Fibroblast of gingiva (primary cell): ENCODE data around the gene KRT86.

ENCODE experiments used
- DNase-seq: peaks from one replicate; pipeline ENCODE4 v3.0.0-alpha.2; 2011; ENCODE audit warnings: low read depth

KRT86 gene

GRCh38 chr12:52274521-52275120, at the start of gene KRT86:
KRT86 (plus strand) TSS chr12:52274645; CDS start chr12:52301917, 27,272 bp downstream.
- no peak for DNase-seq

- DNase-seq: no peak
Measured at GRCh38 chr12:52225752-52226151, 48.7 kb upstream of the KRT86 start.

GRCh38 chr12:52226446-52226845, 48.0 kb upstream of the KRT86 start:
- no peak for DNase-seq

- no peak for DNase-seq
Measured at GRCh38 chr12:52227606-52228166, 46.8 kb upstream of the KRT86 start.

- no peak for DNase-seq
Measured at GRCh38 chr12:52228366-52228765, 46.1 kb upstream of the KRT86 start.

GRCh38 chr12:52228931-52229330, 45.5 kb upstream of the KRT86 start:
- DNase-seq: no peak

- no peak for DNase-seq
Measured at GRCh38 chr12:52229836-52230343, 44.6 kb upstream of the KRT86 start.

- peak; percentile 64 for DNase-seq
Measured at GRCh38 chr12:52230364-52231281, 43.8 kb upstream of the KRT86 start.

GRCh38 chr12:52231305-52232202, 42.9 kb upstream of the KRT86 start:
- no peak for DNase-seq

- DNase-seq: no peak
Measured at GRCh38 chr12:52232203-52232673, 42.2 kb upstream of the KRT86 start.

GRCh38 chr12:52232674-52233461, 41.6 kb upstream of the KRT86 start, which contains the start of gene KRT7:
KRT7 (plus strand) TSS chr12:52233243; CDS start chr12:52233297, 54 bp downstream.
- no peak for DNase-seq

- no peak for DNase-seq
Measured at GRCh38 chr12:52233462-52234207, 40.8 kb upstream of the KRT86 start.

- no peak for DNase-seq
Measured at GRCh38 chr12:52234223-52234810, 40.1 kb upstream of the KRT86 start.

GRCh38 chr12:52235001-52235764, 39.3 kb upstream of the KRT86 start:
- peak; percentile 66 for DNase-seq

GRCh38 chr12:52235822-52236361, 38.6 kb upstream of the KRT86 start:
- DNase-seq: no peak

GRCh38 chr12:52236386-52237050, 37.9 kb upstream of the KRT86 start:
- DNase-seq: no peak

GRCh38 chr12:52238207-52238840, 36.1 kb upstream of the KRT86 start:
- no peak for DNase-seq
